Lower lobe of right lung (tissue), 2 donors: ENCODE data around the gene PLA2G2E. TPM values are rescaled to one million over a fixed set of nuclear protein-coding genes. Genes with fewer than 3 reads are reported as not detected.

ENCODE experiments used
- ATAC-seq, 2 donors: fragments of 200-7000 bp; cut with Tn5 transposase; one replicate each; pipeline ENCODE4 v1.9.1; 2020 to 2022; ENCODE audit warnings: mild to moderate bottlenecking in 2 of 2, moderate library complexity in 2 of 2
- DNase-seq: peaks from one replicate; pipeline ENCODE4 v3.0.0-alpha.2; 2020
- H3K27ac ChIP-seq: fragments of 200-600 bp; one replicate; pipeline ENCODE4 v1.8.0; 2022
- H3K27me3 ChIP-seq: fragments of 200-600 bp; one replicate; pipeline ENCODE4 v1.8.0; 2022; ENCODE audit warnings: low read depth
- H3K36me3 ChIP-seq: fragments of 200-600 bp; one replicate; pipeline ENCODE4 v1.8.0; 2022; ENCODE audit warnings: mild to moderate bottlenecking
- H3K4me1 ChIP-seq: fragments of 200-600 bp; one replicate; pipeline ENCODE4 v1.8.0; 2022
- H3K4me3 ChIP-seq: fragments of 200-600 bp; one replicate; pipeline ENCODE4 v1.8.0; 2022; ENCODE audit warnings: mild to moderate bottlenecking
- H3K9me3 ChIP-seq: fragments of 200-600 bp; one replicate; pipeline ENCODE4 v1.8.0; 2022
- intact Hi-C: fragments of 100-400 bp; cut with DNase I; formaldehyde crosslinking; loops from one replicate; pipeline ENCODE4 v1.11.0; 2022
- total RNA-seq: library from RNA; stranded (reverse); fragmentation: NEBNext Ultra II Directional; extraction: Animal tissue kit (Norgen Biotek cat#: 25700); gene quantifications from one replicate; pipeline ENCODE4 v1.2.1, GENCODE V29; 2021
- TF ChIP-seq, protein P1 (sequence below): fragments of 200-600 bp; IDR thresholded peaks from one replicate; pipeline ENCODE4 v1.8.0; 2022; ENCODE audit warnings: antibody characterized with exemption, mild to moderate bottlenecking
- donor health status: DM: no; HTN: yes; CAD: no; lungs with severe emphysema.

Gene PLA2G2E
- total RNA-seq, 1 donor from 2014 or later = not detected

DNA sequence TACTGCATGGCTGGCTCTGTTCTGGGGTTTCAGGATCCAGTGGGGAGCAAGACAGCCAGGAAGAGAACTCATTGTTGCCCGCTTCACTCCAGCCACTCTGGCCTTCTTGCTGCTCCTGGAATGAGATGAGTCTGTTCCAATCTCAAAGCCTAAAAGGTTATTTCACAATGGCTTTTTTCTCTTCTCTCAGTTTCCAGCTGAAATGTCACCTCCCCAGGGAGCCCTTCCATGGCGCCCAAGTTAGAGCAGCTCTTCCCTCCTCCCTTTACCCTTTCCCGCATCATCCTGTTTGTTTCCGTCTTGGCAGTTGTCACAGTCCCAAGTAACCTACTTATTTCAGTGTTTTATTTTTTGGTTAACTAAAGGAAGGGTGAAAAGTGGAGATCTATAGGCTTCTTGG, 40.2 kb upstream of the PLA2G2E start:
- peaks cover 19% of the 10 kb centered on the region for H3K27me3 ChIP-seq
- intact Hi-C loops = no loop called here
- ATAC-seq (no peak), DNase-seq (no peak)
- TF ChIP-seq, protein P1, sequence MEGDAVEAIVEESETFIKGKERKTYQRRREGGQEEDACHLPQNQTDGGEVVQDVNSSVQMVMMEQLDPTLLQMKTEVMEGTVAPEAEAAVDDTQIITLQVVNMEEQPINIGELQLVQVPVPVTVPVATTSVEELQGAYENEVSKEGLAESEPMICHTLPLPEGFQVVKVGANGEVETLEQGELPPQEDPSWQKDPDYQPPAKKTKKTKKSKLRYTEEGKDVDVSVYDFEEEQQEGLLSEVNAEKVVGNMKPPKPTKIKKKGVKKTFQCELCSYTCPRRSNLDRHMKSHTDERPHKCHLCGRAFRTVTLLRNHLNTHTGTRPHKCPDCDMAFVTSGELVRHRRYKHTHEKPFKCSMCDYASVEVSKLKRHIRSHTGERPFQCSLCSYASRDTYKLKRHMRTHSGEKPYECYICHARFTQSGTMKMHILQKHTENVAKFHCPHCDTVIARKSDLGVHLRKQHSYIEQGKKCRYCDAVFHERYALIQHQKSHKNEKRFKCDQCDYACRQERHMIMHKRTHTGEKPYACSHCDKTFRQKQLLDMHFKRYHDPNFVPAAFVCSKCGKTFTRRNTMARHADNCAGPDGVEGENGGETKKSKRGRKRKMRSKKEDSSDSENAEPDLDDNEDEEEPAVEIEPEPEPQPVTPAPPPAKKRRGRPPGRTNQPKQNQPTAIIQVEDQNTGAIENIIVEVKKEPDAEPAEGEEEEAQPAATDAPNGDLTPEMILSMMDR = no peak
- H3K27ac ChIP-seq = no peak overlapping the region
- no peak overlapping the region for H3K4me3 ChIP-seq
- no peaks in the 10 kb centered on the region for H3K9me3 ChIP-seq
- H3K36me3 ChIP-seq = no peaks in the 10 kb centered on the region
- H3K4me1 ChIP-seq = no peaks in the 10 kb centered on the region

DNA sequence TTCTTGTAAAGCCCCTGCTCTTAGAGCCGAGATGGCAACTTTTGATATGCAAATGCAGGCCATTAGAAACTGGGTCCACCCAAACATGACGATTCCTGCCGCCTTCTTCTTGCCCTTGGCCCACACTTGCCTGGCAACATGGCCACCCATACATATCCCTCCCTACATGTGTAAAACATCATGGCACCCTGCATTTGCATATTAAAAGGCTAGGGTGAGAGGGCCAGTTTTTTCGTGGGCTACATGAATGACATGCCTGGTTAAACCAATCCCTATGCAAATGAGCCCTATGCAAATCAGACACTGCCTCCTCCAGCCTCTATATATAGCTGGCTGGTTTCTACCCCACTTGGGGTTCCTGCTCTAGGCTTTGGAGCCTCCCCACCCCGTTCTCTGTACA, 37.2 kb upstream of the PLA2G2E start:
- H3K27me3 ChIP-seq = peaks cover 23% of the 10 kb centered on the region
- intact Hi-C loops = no loop called here
- ATAC-seq (no peak), DNase-seq (no peak)
- no peak overlapping the region for H3K4me3 ChIP-seq
- no peaks in the 10 kb centered on the region for H3K4me1 ChIP-seq
- no peak overlapping the region for H3K27ac ChIP-seq
- H3K9me3 ChIP-seq = no peaks in the 10 kb centered on the region
- no peaks in the 10 kb centered on the region for H3K36me3 ChIP-seq
- TF ChIP-seq, protein P1 = no peak

DNA sequence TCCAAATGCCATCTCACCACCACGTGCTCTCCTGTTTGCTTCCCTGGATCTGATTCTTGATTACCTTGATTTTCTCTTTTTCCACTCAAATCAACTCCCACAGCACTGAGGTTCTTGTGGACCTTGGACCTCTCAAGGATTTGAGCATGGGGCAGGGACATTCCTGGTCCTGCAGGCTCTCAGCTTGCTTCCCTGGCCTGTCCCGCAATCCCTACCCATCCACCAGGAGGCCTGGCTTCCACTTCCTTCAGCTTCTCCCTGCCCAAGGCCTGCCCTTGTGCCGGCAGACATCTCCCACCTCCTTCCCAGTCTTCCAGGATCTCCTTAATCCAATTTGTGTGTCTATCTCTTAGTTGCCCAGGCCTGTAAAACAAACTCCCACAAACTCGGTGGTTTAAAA, 34.4 kb upstream of the PLA2G2E start:
- Histone ChIP-seq H3K4me1 (no peaks in the 10 kb centered on the region), H3K36me3 (no peaks in the 10 kb centered on the region), H3K4me3 (no peak overlapping the region), H3K9me3 (no peaks in the 10 kb centered on the region), H3K27me3 (peaks cover 26% of the 10 kb centered on the region), H3K27ac (no peak overlapping the region)
- ATAC-seq (no peak), DNase-seq (no peak)
- TF ChIP-seq, protein P1 = no peak
- intact Hi-C loops = no loop called here

DNA sequence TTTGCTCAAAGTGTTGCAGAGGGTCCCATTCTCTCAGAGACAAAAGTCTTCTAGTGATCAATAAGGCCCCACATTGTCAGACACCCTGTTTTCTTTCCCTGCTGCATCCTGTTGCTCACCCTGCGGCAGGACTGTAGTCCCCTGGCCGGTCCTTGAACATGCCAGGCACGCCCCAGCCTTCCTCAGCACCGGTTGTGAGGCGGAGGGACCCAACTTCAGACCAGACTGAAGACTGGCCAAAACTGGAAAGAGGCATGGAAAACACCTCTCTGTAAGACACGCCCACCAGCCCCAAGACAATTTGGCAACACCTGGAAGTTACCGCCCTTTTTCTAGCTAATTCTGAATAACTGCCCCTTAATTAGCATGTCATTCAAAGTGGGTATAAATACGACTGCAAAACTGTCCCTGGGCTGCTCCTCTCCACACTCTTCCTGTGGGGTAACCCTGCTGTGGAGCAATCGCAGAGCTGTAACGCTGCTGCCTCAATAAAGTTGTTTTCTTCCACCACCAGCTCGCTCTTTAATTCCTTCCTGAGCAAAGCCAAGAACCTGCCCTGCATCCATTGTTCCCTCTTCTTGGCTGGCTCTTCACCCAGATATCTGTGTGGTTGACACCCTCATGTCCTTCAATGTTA, 32.2 kb upstream of the PLA2G2E start:
- Histone ChIP-seq H3K4me1 (no peaks in the 10 kb centered on the region), H3K36me3 (no peaks in the 10 kb centered on the region), H3K27ac (no peak overlapping the region), H3K27me3 (peaks cover 21% of the 10 kb centered on the region), H3K9me3 (no peaks in the 10 kb centered on the region), H3K4me3 (no peak overlapping the region)
- ATAC-seq (no peak), DNase-seq (no peak)
- intact Hi-C loops = no loop called here
- TF ChIP-seq, protein P1 = no peak

DNA sequence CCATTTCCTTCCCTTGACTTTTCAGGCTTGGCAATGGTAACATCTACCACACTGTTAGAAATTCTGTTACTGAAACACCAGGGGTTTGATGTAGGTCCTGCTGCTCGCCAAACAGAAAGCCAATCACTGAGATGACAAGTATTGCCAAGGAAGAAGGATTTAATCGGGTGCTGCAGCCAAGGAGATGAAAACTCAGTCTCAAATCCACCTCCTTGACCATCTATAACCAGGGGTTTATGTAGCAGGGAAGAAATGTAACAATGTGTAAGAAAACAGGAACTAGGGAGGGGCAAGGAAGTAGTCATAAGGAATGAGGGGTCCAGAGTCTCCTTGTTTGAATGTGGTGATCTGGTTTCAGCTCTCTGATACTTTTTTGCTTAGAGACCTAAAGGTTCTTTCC, 30.6 kb upstream of the PLA2G2E start:
- intact Hi-C loops = no loop called here
- Histone ChIP-seq H3K4me1 (no peaks in the 10 kb centered on the region), H3K9me3 (no peaks in the 10 kb centered on the region), H3K36me3 (no peaks in the 10 kb centered on the region), H3K27me3 (peaks cover 14% of the 10 kb centered on the region), H3K27ac (no peak overlapping the region), H3K4me3 (no peak overlapping the region)
- DNase-seq (no peak), ATAC-seq (no peak)
- TF ChIP-seq, protein P1 = no peak

DNA sequence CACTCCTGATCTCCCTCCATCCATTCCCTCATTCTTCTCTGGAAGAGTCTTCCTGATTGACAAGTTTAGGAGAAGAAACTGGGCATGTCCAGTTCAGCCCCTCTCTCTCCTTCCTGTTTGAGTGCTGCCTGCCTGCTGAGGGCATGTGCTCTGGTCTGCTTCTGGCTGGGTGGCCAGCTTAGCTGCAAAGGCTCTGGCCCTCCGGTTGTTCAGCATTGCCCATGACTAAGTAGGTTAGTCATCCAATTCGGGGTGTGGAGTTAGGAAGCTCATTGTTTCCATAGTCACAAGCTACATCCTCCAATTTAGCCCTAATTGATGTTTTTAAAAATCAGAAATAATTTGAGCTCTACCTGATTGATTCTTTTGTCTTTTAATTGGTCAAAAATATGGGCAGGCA, 25.6 kb upstream of the PLA2G2E start:
- DNase-seq (no peak), ATAC-seq (no peak)
- H3K9me3 ChIP-seq = no peaks in the 10 kb centered on the region

More for the DNA sequence above, 25.6 kb upstream of the PLA2G2E start:
- intact Hi-C loops = no loop called here
- Histone ChIP-seq H3K4me3 (no peak overlapping the region), H3K36me3 (no peaks in the 10 kb centered on the region), H3K27ac (no peak overlapping the region), H3K4me1 (no peaks in the 10 kb centered on the region), H3K27me3 (peaks cover 15% of the 10 kb centered on the region)
- TF ChIP-seq, protein P1 = no peak
